Measurements from ENCODE around the gene CCIN.

CCIN gene

DNA sequence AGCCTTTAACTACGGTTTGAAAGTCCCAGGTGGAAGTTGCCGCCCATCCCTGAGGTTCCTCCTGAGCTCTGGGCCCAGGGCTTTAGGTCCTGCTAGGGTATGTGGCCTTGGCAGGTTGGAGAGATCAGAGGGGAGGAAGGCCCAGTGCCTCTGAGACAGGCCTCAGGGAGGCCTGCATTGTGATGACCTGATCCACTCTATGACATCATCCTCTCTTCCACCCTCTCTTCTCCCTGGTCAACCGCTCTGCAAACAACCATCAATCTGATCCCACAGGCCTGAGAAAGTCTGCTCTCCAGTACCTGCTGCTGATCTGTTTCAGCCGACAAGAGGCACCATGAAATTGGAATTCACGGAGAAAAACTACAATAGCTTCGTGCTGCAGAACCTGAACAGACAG is at the start of gene CCIN:
CCIN (plus strand) TSS at position 223 of the 400 bp plus-strand sequence; CDS start at position 338, 115 bp downstream.
- H3F3A ChIP-seq (ENCODE audit: insufficient read depth) = no peaks in the 10 kb centered on the region
- H3K27me3 ChIP-seq (ENCODE audit: low read length) = no peaks in the 10 kb centered on the region
- TF ChIP-seq, protein P1, sequence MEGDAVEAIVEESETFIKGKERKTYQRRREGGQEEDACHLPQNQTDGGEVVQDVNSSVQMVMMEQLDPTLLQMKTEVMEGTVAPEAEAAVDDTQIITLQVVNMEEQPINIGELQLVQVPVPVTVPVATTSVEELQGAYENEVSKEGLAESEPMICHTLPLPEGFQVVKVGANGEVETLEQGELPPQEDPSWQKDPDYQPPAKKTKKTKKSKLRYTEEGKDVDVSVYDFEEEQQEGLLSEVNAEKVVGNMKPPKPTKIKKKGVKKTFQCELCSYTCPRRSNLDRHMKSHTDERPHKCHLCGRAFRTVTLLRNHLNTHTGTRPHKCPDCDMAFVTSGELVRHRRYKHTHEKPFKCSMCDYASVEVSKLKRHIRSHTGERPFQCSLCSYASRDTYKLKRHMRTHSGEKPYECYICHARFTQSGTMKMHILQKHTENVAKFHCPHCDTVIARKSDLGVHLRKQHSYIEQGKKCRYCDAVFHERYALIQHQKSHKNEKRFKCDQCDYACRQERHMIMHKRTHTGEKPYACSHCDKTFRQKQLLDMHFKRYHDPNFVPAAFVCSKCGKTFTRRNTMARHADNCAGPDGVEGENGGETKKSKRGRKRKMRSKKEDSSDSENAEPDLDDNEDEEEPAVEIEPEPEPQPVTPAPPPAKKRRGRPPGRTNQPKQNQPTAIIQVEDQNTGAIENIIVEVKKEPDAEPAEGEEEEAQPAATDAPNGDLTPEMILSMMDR (IDR thresholded peaks at IDR 0.05; ENCODE audit: insufficient read depth, low read length, poor library complexity, severe bottlenecking) = no peak
- TF ChIP-seq EZH2phosphoT487 (conservative IDR thresholded peaks at IDR 0.05; ENCODE audit: low read length) = no peak
- H3K4me2 ChIP-seq (ENCODE audit: low read depth, low read length, poor library complexity, severe bottlenecking) = no peak within 1 kb of the TSS
- H3K9me3 ChIP-seq (ENCODE audit: insufficient read depth, low read length) = no peaks in the 10 kb centered on the region
- H4K20me1 ChIP-seq (ENCODE audit: low read depth, low read length) = no peaks in the 10 kb centered on the region
- H2AFZ ChIP-seq (ENCODE audit: low read depth, low read length, severe bottlenecking) = no peak within 1 kb of the TSS
- H3K9ac ChIP-seq (ENCODE audit: low read length) = no peak within 1 kb of the TSS
- no peaks in the 10 kb centered on the region for H3K36me3 ChIP-seq (ENCODE audit: low read length)
- no peak within 1 kb of the TSS for H3K27ac ChIP-seq (ENCODE audit: low read depth, low read length)
- H3K79me2 ChIP-seq (ENCODE audit: insufficient read depth, low read length) = no peaks in the 10 kb centered on the region
- H3K4me3 ChIP-seq (ENCODE audit: insufficient read depth, low read length, poor library complexity, severe bottlenecking) = no peak within 1 kb of the TSS
- H3K9me2 ChIP-seq (replicated peaks; ENCODE audit: insufficient read depth, low read length) = no peaks in the 10 kb centered on the region

DNA sequence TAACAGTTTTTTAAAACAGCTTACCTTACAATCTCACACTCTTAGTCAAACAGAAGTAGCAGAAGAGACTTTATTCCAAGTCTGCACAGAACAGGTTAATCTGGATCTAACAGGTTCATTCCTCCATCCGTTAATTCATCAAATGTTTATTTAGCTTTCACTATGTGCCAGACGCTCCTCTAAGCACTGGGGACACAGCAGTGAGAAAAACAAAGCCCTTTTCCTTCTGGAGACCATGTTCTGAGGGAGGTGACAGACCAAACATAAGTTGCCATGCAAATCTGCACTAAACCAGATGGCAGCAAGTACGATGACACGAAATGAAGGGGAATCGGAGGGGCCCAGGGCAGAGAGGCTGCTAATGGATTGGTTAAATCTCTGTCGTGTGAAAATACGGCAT is 49.7 kb upstream of the CCIN start:
- Histone ChIP-seq H4K20me1 (ENCODE audit: low read depth, low read length) (no peaks in the 10 kb centered on the region), H3K27me3 (ENCODE audit: low read length) (no peaks in the 10 kb centered on the region), H3K9me3 (ENCODE audit: insufficient read depth, low read length) (no peaks in the 10 kb centered on the region), H3K79me2 (ENCODE audit: insufficient read depth, low read length) (no peaks in the 10 kb centered on the region), H3F3A (ENCODE audit: insufficient read depth) (no peaks in the 10 kb centered on the region), H3K4me3 (ENCODE audit: insufficient read depth, low read length, poor library complexity, severe bottlenecking) (no peak overlapping the region), H3K4me2 (ENCODE audit: low read depth, low read length, poor library complexity, severe bottlenecking) (no peak overlapping the region), H3K9ac (ENCODE audit: low read length) (no peak overlapping the region), H2AFZ (ENCODE audit: low read depth, low read length, severe bottlenecking) (no peak overlapping the region), H3K27ac (ENCODE audit: low read depth, low read length) (no peak overlapping the region), H3K9me2 (replicated peaks; ENCODE audit: insufficient read depth, low read length) (no peaks in the 10 kb centered on the region), H3K36me3 (ENCODE audit: low read length) (no peaks in the 10 kb centered on the region)
- no peak for TF ChIP-seq EZH2phosphoT487 (conservative IDR thresholded peaks at IDR 0.05; ENCODE audit: low read length)
- TF ChIP-seq, protein P1 (IDR thresholded peaks at IDR 0.05; ENCODE audit: insufficient read depth, low read length, poor library complexity, severe bottlenecking) = no peak

DNA sequence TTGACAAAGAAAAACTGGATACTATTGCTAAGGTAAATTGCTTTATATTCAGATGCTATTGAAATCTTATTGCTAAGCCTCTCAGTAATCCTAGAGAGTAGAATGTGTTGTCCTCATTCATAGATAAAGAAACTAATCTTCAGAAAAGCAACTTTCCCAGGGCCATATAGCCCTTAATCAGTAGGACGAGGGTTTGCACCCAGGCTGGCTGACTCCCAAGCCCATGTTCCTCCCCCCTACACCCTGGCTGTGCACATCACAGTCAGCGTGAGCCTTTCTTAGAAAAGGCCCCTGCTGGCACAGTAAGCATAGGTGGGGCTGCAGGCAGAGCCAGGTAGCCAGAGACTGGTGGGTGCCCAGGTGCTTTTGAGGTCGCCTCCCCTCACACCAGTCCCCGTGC is 48.5 kb upstream of the CCIN start:
- Histone ChIP-seq H3K4me2 (ENCODE audit: low read depth, low read length, poor library complexity, severe bottlenecking) (no peak overlapping the region), H4K20me1 (ENCODE audit: low read depth, low read length) (no peaks in the 10 kb centered on the region), H3K9me2 (replicated peaks; ENCODE audit: insufficient read depth, low read length) (no peaks in the 10 kb centered on the region), H3F3A (ENCODE audit: insufficient read depth) (no peaks in the 10 kb centered on the region), H3K27ac (ENCODE audit: low read depth, low read length) (no peak overlapping the region), H3K27me3 (ENCODE audit: low read length) (no peaks in the 10 kb centered on the region), H3K79me2 (ENCODE audit: insufficient read depth, low read length) (no peaks in the 10 kb centered on the region), H3K36me3 (ENCODE audit: low read length) (no peaks in the 10 kb centered on the region), H3K4me3 (ENCODE audit: insufficient read depth, low read length, poor library complexity, severe bottlenecking) (no peak overlapping the region), H3K9ac (ENCODE audit: low read length) (no peak overlapping the region), H2AFZ (ENCODE audit: low read depth, low read length, severe bottlenecking) (no peak overlapping the region), H3K9me3 (ENCODE audit: insufficient read depth, low read length) (no peaks in the 10 kb centered on the region)
- TF ChIP-seq EZH2phosphoT487 (conservative IDR thresholded peaks at IDR 0.05; ENCODE audit: low read length) = no peak
- TF ChIP-seq, protein P1 (IDR thresholded peaks at IDR 0.05; ENCODE audit: insufficient read depth, low read length, poor library complexity, severe bottlenecking) = no peak
